ENCODE results near the gene KLHDC10. TPM values are rescaled to one million over a fixed set of nuclear protein-coding genes. Genes with fewer than 3 reads are reported as not detected.

KLHDC10 gene
- total RNA-seq, 1 experiment from 2014 or later = 37.5 TPM

DNA sequence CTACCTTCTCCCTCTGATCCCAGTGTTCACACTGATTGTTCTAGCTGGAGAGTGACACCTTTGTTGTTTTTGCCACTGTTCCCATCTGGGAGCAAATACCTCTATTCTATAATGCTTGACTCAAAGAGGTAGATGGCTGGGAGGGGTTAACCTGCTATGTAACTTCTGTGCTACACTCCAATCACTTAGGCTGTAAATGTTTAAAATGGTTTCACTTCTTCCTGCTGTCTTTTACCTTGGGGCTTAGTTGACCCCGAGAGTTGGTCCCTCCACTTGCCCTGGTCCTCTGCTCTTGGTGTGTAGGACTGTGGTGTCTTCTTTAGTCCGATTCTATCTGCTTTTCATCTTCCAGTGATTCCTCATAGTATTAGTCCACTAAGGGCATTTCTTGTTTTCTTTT, 22.3 kb downstream of the KLHDC10 start:
- TF ChIP-seq EZH2 (IDR thresholded peaks at IDR 0.05; ENCODE audit: borderline replicate concordance, low read depth, low read length, poor library complexity, severe bottlenecking) = no peak
- TF ChIP-seq, protein P1, sequence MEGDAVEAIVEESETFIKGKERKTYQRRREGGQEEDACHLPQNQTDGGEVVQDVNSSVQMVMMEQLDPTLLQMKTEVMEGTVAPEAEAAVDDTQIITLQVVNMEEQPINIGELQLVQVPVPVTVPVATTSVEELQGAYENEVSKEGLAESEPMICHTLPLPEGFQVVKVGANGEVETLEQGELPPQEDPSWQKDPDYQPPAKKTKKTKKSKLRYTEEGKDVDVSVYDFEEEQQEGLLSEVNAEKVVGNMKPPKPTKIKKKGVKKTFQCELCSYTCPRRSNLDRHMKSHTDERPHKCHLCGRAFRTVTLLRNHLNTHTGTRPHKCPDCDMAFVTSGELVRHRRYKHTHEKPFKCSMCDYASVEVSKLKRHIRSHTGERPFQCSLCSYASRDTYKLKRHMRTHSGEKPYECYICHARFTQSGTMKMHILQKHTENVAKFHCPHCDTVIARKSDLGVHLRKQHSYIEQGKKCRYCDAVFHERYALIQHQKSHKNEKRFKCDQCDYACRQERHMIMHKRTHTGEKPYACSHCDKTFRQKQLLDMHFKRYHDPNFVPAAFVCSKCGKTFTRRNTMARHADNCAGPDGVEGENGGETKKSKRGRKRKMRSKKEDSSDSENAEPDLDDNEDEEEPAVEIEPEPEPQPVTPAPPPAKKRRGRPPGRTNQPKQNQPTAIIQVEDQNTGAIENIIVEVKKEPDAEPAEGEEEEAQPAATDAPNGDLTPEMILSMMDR (conservative IDR thresholded peaks at IDR 0.05; ENCODE audit: low read depth, low read length) = no peak
- no peaks in the 10 kb centered on the region for H3K36me3 ChIP-seq (ENCODE audit: insufficient read depth, low read length, poor library complexity, severe bottlenecking)
- no TSS peak for BruUV-seq (replicated peaks)
- no peaks in the 10 kb centered on the region for H3K27me3 ChIP-seq (replicated peaks; ENCODE audit: insufficient read depth, low read depth, low read length, poor library complexity)
- DNase-seq (ENCODE audit: low spot score) = no peak
- H3K9me3 ChIP-seq (ENCODE audit: low read depth, low read length, poor library complexity, severe bottlenecking) = no peaks in the 10 kb centered on the region
- ChIA-PET CTCF (no interaction called here), POLR2A (ENCODE audit: low non-redundant PET) (no interaction called here)
- no peak overlapping the region for H3K27ac ChIP-seq (ENCODE audit: low read depth, low read length, poor library complexity, severe bottlenecking)
- H3K4me3 ChIP-seq (ENCODE audit: low read depth, low read length, poor library complexity, severe bottlenecking) = no peak overlapping the region
- H3K4me1 ChIP-seq (ENCODE audit: insufficient read depth, low read length, poor library complexity, severe bottlenecking) = no peaks in the 10 kb centered on the region
- intact Hi-C loops (cut with micrococcal nuclease; ENCODE audit: unreplicated experiment) = no loop called here

DNA sequence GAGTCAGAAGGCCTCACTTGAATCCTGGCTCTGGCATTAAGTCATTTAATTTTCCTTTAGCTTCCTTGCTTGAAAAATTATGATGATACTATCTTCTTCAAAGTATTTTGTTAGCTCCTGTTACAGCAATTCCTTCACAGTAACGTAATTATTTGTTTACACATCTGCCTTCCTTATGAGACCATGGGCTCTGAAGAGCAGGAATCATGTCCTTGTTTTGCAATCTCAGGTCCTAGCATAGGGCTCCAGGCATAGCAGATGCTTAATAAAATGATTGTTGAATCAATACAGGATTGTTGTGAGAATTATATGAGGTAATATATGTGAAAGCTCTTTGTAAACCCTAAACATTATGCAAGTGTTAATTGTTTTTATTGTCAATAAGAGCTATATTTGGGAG, 25.5 kb downstream of the KLHDC10 start:
- Histone ChIP-seq H3K36me3 (ENCODE audit: insufficient read depth, low read length, poor library complexity, severe bottlenecking) (no peaks in the 10 kb centered on the region), H3K27ac (ENCODE audit: low read depth, low read length, poor library complexity, severe bottlenecking) (no peak overlapping the region), H3K4me3 (ENCODE audit: low read depth, low read length, poor library complexity, severe bottlenecking) (no peak overlapping the region), H3K4me1 (ENCODE audit: insufficient read depth, low read length, poor library complexity, severe bottlenecking) (no peaks in the 10 kb centered on the region), H3K27me3 (replicated peaks; ENCODE audit: insufficient read depth, low read depth, low read length, poor library complexity) (no peaks in the 10 kb centered on the region), H3K9me3 (ENCODE audit: low read depth, low read length, poor library complexity, severe bottlenecking) (no peaks in the 10 kb centered on the region)
- TF ChIP-seq EZH2 (IDR thresholded peaks at IDR 0.05; ENCODE audit: borderline replicate concordance, low read depth, low read length, poor library complexity, severe bottlenecking) = no peak
- TF ChIP-seq, protein P1 (conservative IDR thresholded peaks at IDR 0.05; ENCODE audit: low read depth, low read length) = no peak
- BruUV-seq (replicated peaks) = no TSS peak
- intact Hi-C loops (cut with micrococcal nuclease; ENCODE audit: unreplicated experiment) = no loop called here
- ChIA-PET CTCF (interaction anchor here (0.6 to 1.3 kb wide), 3 partner anchors 12 to 663 kb away, joined by 3 to 6 read pairs (median 4); no protein-coding TSS in a partner anchor), POLR2A (ENCODE audit: low non-redundant PET) (no interaction called here)
- no peak for DNase-seq (ENCODE audit: low spot score)

DNA sequence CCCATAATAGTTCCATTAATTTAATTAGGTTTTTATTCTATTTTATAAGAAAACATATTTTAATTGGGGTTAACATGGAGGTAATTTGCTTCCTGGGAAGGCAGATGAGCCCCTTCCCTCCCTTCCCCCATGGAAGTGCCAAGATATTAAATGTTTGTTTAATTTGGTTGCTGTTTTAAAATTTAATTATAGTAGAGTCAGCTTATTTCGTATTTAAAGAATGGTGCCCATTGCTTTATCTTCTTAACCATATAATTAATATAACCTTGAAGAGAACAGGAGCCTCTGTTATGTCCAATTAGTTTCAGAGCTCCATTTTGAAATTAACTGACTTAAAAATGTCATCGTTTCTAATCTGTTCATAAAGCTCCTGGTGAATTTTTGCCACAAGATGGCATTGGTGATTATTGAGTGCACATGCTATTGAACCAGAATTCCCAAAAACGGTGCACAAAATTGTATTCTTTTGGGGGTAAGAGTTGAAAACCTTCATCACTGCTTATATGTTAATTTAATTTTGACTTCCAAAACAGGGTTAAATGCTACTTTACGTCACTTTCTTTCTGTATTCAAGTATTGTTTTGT, 26.0 kb downstream of the KLHDC10 start:
- peak; percentile 36 for DNase-seq (ENCODE audit: low spot score)
- Histone ChIP-seq H3K27ac (ENCODE audit: low read depth, low read length, poor library complexity, severe bottlenecking) (no peak overlapping the region), H3K9me3 (ENCODE audit: low read depth, low read length, poor library complexity, severe bottlenecking) (no peaks in the 10 kb centered on the region), H3K36me3 (ENCODE audit: insufficient read depth, low read length, poor library complexity, severe bottlenecking) (no peaks in the 10 kb centered on the region), H3K4me1 (ENCODE audit: insufficient read depth, low read length, poor library complexity, severe bottlenecking) (no peaks in the 10 kb centered on the region), H3K27me3 (replicated peaks; ENCODE audit: insufficient read depth, low read depth, low read length, poor library complexity) (no peaks in the 10 kb centered on the region), H3K4me3 (ENCODE audit: low read depth, low read length, poor library complexity, severe bottlenecking) (no peak overlapping the region)
- no TSS peak for BruUV-seq (replicated peaks)
- TF ChIP-seq EZH2 (IDR thresholded peaks at IDR 0.05; ENCODE audit: borderline replicate concordance, low read depth, low read length, poor library complexity, severe bottlenecking) = no peak
- TF ChIP-seq, protein P1 (conservative IDR thresholded peaks at IDR 0.05; ENCODE audit: low read depth, low read length) = peak; percentile 53
- ChIA-PET POLR2A (ENCODE audit: low non-redundant PET) (no interaction called here), CTCF (interaction anchor here (0.6 to 1.3 kb wide), 3 partner anchors 12 to 662 kb away, joined by 3 to 6 read pairs (median 4); no protein-coding TSS in a partner anchor)
- intact Hi-C loops (cut with micrococcal nuclease; ENCODE audit: unreplicated experiment) = no loop called here
